ENCODE results near the gene STAG1. TPM values are rescaled to one million over a fixed set of nuclear protein-coding genes. Genes with fewer than 3 reads are reported as not detected.

STAG1 gene
- polyA plus RNA-seq, 1 of the 3 experiments (the other 2 are of a cell fraction), result 5.5 TPM

- H2AFZ ChIP-seq (ENCODE audit: low read depth), result no peak overlapping the region
- H3K9ac ChIP-seq, result no peak overlapping the region
- H3K9me2 ChIP-seq, result no peaks in the 10 kb centered on the region
- POLR2A ChIA-PET, result no interaction called here
- H3K4me3 ChIP-seq (ENCODE audit: low read depth in 2 of 2, low read length in 1 of 2), result no peak overlapping the region
- CTCF ChIA-PET, result no interaction called here
- no peaks in the 10 kb centered on the region for H4K20me1 ChIP-seq (ENCODE audit: insufficient read depth)
- 87% methylated on average over 3 of the region's 5 CpGs for WGBS (ENCODE audit: low lambda C conversion rate)
- no peak for TF ChIP-seq NRF1 (IDR thresholded peaks at IDR 0.05; ENCODE audit: low read depth, low read length)
- no peak for TF ChIP-seq MXI1 (IDR thresholded peaks at IDR 0.05; ENCODE audit: low read depth, low read length)
- no peak for TF ChIP-seq USF2 (IDR thresholded peaks at IDR 0.05; ENCODE audit: borderline replicate concordance, low read depth, low read length)
- TF ChIP-seq EZH2phosphoT487 (IDR thresholded peaks at IDR 0.05; ENCODE audit: borderline replicate concordance, low read depth), result no peak
- TF ChIP-seq REST (IDR thresholded peaks at IDR 0.05; ENCODE audit: low read depth, low read length), result no peak
- no peak for TF ChIP-seq GABPA (IDR thresholded peaks at IDR 0.05; ENCODE audit: low read depth)
- TF ChIP-seq TAF1 (IDR thresholded peaks at IDR 0.05; ENCODE audit: borderline replicate concordance, low read depth, low read length), result no peak
- no peak for TF ChIP-seq RFX5 (IDR thresholded peaks at IDR 0.05; ENCODE audit: low read length)
- no peak for TF ChIP-seq IRF3 (IDR thresholded peaks at IDR 0.05; ENCODE audit: low read depth, low read length)
- no peak for TF ChIP-seq TCF12 (IDR thresholded peaks at IDR 0.05)
- no peak for TF ChIP-seq FOSL2 (IDR thresholded peaks at IDR 0.05; ENCODE audit: borderline replicate concordance, low read depth)
- no peak for TF ChIP-seq FOXM1 (IDR thresholded peaks at IDR 0.05; ENCODE audit: low read depth)
- TF ChIP-seq ZBTB33 (IDR thresholded peaks at IDR 0.05; ENCODE audit: borderline replicate concordance, low read depth), result no peak
- no peak for TF ChIP-seq MAX (IDR thresholded peaks at IDR 0.05; ENCODE audit: low read depth)
- no peak for TF ChIP-seq JUND (IDR thresholded peaks at IDR 0.05)
- no peak for TF ChIP-seq YY1 (IDR thresholded peaks at IDR 0.05; ENCODE audit: low read depth)
- TF ChIP-seq MEF2A (IDR thresholded peaks at IDR 0.05; ENCODE audit: borderline replicate concordance, low read depth), result no peak
- H3F3A ChIP-seq (replicated peaks; ENCODE audit: insufficient read depth), result peaks cover 8% of the 10 kb centered on the region
- H3K9me3 ChIP-seq, result no peaks in the 10 kb centered on the region
- no peaks in the 10 kb centered on the region for H3K27me3 ChIP-seq (ENCODE audit: insufficient read depth)
- no peak overlapping the region for H3K4me2 ChIP-seq
- H3K4me1 ChIP-seq (ENCODE audit: control insufficient read depth in 1 of 2, insufficient read depth in 2 of 2, low read depth in 1 of 2, low read length in 1 of 2), result no peaks in the 10 kb centered on the region
- DNase-seq, result no peak
- no peaks in the 10 kb centered on the region for H3K79me2 ChIP-seq (ENCODE audit: insufficient read depth)
- no peak overlapping the region for H3K27ac ChIP-seq (ENCODE audit: low read depth in 2 of 2, low read length in 1 of 2)
- H3K36me3 ChIP-seq (replicated peaks in 1 of 2; ENCODE audit: control insufficient read depth in 1 of 2, insufficient read depth in 2 of 2, low read length in 1 of 2), result peaks cover 23 to 42% of the 10 kb centered on the region in 2 experiments
These were observed 424.5 kb downstream of the STAG1 start for GRCh38 chr3:136327671-136328070.
